IMR-90 (cell line): Measurements from ENCODE around the gene CLEC7A. TPM values are rescaled to one million over a fixed set of nuclear protein-coding genes. Genes with fewer than 3 reads are reported as not detected.

Experiments used
- ATAC-seq: fragments of 200-7000 bp; cut with Tn5 transposase; 2 replicates; pipeline ENCODE4 v1.9.1; 2020; ENCODE audit warnings: low read depth, mild to moderate bottlenecking, moderate library complexity
- BruUV-seq: library from RNA; stranded (reverse); fragments of 400-500 nt; replicated peaks from 2 replicates; lab custom pipeline; 2021; lab: Mats Ljungman, UMichigan
- CTCF ChIA-PET: fragments of 300-600 bp; formaldehyde crosslinking; extraction: SDS; loops from one replicate; lab custom pipeline; 2021; ENCODE audit warnings: antibody characterized with exemption; lab: Yijun Ruan, JAX
- POLR2A ChIA-PET: fragments of 300-600 bp; sonication (Branson Sonifier 250); formaldehyde crosslinking; loops from one replicate; lab custom pipeline; 2022; ENCODE audit warnings: antibody characterized with exemption; ENCODE audit not compliant: unreplicated experiment; lab: Charles Lee
- DNase-seq: peaks from one replicate; pipeline ENCODE4 v3.0.0; 2013
- H2AFZ ChIP-seq: replicated peaks from 2 replicates; pipeline ENCODE3; 2013; ENCODE audit warnings: low read length, mild to moderate bottlenecking; ENCODE audit not compliant: poor library complexity
- H2AK5ac ChIP-seq: 2 replicates; pipeline ENCODE4 v1.6.1; 2013; ENCODE audit warnings: low read depth, low read length, inconsistent platforms
- H2AK9ac ChIP-seq: replicated peaks from 2 replicates; pipeline ENCODE3; 2013; ENCODE audit warnings: mild to moderate bottlenecking, low read depth, low read length, moderate library complexity; ENCODE audit not compliant: poor library complexity
- H2BK120ac ChIP-seq: 2 replicates; pipeline ENCODE4 v1.6.1; 2013; ENCODE audit warnings: low read depth, low read length, inconsistent platforms
- H2BK15ac ChIP-seq: 3 replicates; pipeline ENCODE4 v1.6.1; 2013; ENCODE audit warnings: low read depth, low read length, inconsistent platforms
- H2BK20ac ChIP-seq: 2 replicates; pipeline ENCODE4 v1.6.1; 2013; ENCODE audit warnings: low read depth, mild to moderate bottlenecking, inconsistent platforms, low read length, moderate library complexity
- H2BK5ac ChIP-seq: 2 replicates; pipeline ENCODE4 v1.6.1; 2013; ENCODE audit warnings: mild to moderate bottlenecking, low read depth, low read length, inconsistent platforms; ENCODE audit not compliant: poor library complexity, severe bottlenecking
- H3K14ac ChIP-seq: replicated peaks from 2 replicates; pipeline ENCODE4 v1.6.1; 2013; ENCODE audit warnings: low read depth, low read length, inconsistent platforms
- H3K18ac ChIP-seq: 2 replicates; pipeline ENCODE4 v1.6.1; 2013; ENCODE audit warnings: low read depth, low read length, control low read depth
- H3K23ac ChIP-seq: 2 replicates; pipeline ENCODE4 v1.6.1; 2013; ENCODE audit warnings: low read depth, low read length, inconsistent platforms
- H3K27ac ChIP-seq: 2 replicates; pipeline ENCODE4 v1.5.1; 2013; ENCODE audit warnings: mild to moderate bottlenecking, control low read depth, low read length; ENCODE audit not compliant: insufficient read depth
- H3K27me3 ChIP-seq: 2 replicates; pipeline ENCODE4 v1.6.1; 2013; ENCODE audit warnings: low read length; ENCODE audit not compliant: control insufficient read depth, insufficient read depth
- H3K36me3 ChIP-seq: 2 replicates; pipeline ENCODE4 v1.6.1; 2013; ENCODE audit warnings: low read length, mixed read lengths; ENCODE audit not compliant: control insufficient read depth, insufficient read depth
- H3K4ac ChIP-seq: 2 replicates; pipeline ENCODE4 v1.6.1; 2013; ENCODE audit warnings: low read depth, low read length, inconsistent platforms
- H3K4me1 ChIP-seq: 2 replicates; pipeline ENCODE4 v1.6.1; 2013; ENCODE audit warnings: low read length, mixed read lengths; ENCODE audit not compliant: control insufficient read depth, insufficient read depth
- H3K4me2 ChIP-seq: 2 replicates; pipeline ENCODE4 v1.6.1; 2013; ENCODE audit warnings: low read depth, mild to moderate bottlenecking, control low read depth, low read length, moderate library complexity
- H3K4me3 ChIP-seq: 2 replicates; pipeline ENCODE4 v1.5.1; 2013; ENCODE audit warnings: low read depth, mild to moderate bottlenecking, control low read depth, low read length, moderate library complexity; ENCODE audit not compliant: insufficient read depth
- H3K56ac ChIP-seq: 2 replicates; pipeline ENCODE4 v1.6.1; 2013; ENCODE audit warnings: low read length, inconsistent platforms; ENCODE audit not compliant: insufficient read depth; ENCODE audit errors: extremely low read depth
- H3K79me1 ChIP-seq, 2 experiments: 2 replicates each; pipeline ENCODE4 v1.6.1; 2013; ENCODE audit warnings: low read length in 2 of 2, inconsistent platforms in 1 of 2, low read depth in 1 of 2
- H3K9ac ChIP-seq: 2 replicates; pipeline ENCODE4 v1.6.1; 2013; ENCODE audit warnings: low read depth, low read length, control low read depth
- H3K9me1 ChIP-seq: 2 replicates; pipeline ENCODE4 v1.6.1; 2013; ENCODE audit warnings: low read length, inconsistent platforms; ENCODE audit not compliant: insufficient read depth
- H3K9me3 ChIP-seq: 2 replicates; pipeline ENCODE4 v1.6.1; 2013; ENCODE audit warnings: low read length; ENCODE audit not compliant: control insufficient read depth, insufficient read depth
- H4K20me1 ChIP-seq: 2 replicates; pipeline ENCODE4 v1.6.1; 2013; ENCODE audit warnings: low read length, inconsistent platforms; ENCODE audit not compliant: insufficient read depth
- H4K5ac ChIP-seq: 2 replicates; pipeline ENCODE4 v1.6.1; 2013; ENCODE audit warnings: mild to moderate bottlenecking, low read depth, low read length, control low read depth
- H4K8ac ChIP-seq, 2 experiments: 2 replicates each; pipeline ENCODE4 v1.6.1; 2013; ENCODE audit warnings: low read depth in 2 of 2, low read length in 2 of 2, control low read depth in 1 of 2, inconsistent platforms in 1 of 2
- H4K91ac ChIP-seq: 2 replicates; pipeline ENCODE4 v1.6.1; 2013; ENCODE audit warnings: low read depth, low read length, inconsistent platforms; ENCODE audit not compliant: insufficient read depth
- BHLHE40 ChIP-seq: fragments of 150-350 bp; IDR thresholded peaks from 2 replicates; pipeline ENCODE4 v1.6.1; 2016; ENCODE audit warnings: mild to moderate bottlenecking, low read depth, low read length
- CEBPB ChIP-seq: IDR thresholded peaks from 2 replicates; pipeline ENCODE4 v1.6.1; 2012; ENCODE audit warnings: low read depth, low read length, improper control_type of control experiment
- MAFK ChIP-seq: IDR thresholded peaks from 2 replicates; pipeline ENCODE4 v1.6.1; 2012; ENCODE audit warnings: low read depth, low read length, improper control_type of control experiment
- SMC3 ChIP-seq: fragments of 150-350 bp; IDR thresholded peaks from 2 replicates; pipeline ENCODE4 v1.6.1; 2016; ENCODE audit warnings: low read depth, mild to moderate bottlenecking, antibody characterized with exemption, low read length, moderate library complexity
- WGBS, 2 experiments: methylation state at CpG; one replicate each; pipeline versions ENCODE4 v1.1.5 to v1.1.7; 2013; ENCODE audit warnings: missing lambda C conversion rate in 2 of 2; ENCODE audit not compliant: insufficient read length in 1 of 2; ENCODE audit errors: extremely low coverage in 2 of 2; 5-methylcytosine and 5-hydroxymethylcytosine counted together
- dilution Hi-C: fragments of 300-500 bp; cut with HindIII; formaldehyde crosslinking; loops from one replicate; pipeline ENCODE4 v1.14.3; 2018; ENCODE audit warnings: low sequenced_read_pairs; ENCODE audit not compliant: unreplicated experiment
- in situ Hi-C: fragments of 300-500 bp; cut with MboI; formaldehyde crosslinking; loops from 3 replicates; pipeline ENCODE4 v1.14.3; 2019; ENCODE audit warnings: low sequenced_read_pairs, inconsistent platforms, mixed read lengths
- intact Hi-C: fragments of 100-400 bp; cut with micrococcal nuclease; formaldehyde crosslinking; loops from 2 replicates; pipeline ENCODE4 v1.10.0; 2022
- polyA plus RNA-seq, 3 experiments: library from polyadenylated mRNA; depleted of rRNA; stranded (reverse); fragments of >200 nt; gene quantifications; 2 replicates each; pipeline ENCODE4 v1.2.3, GENCODE V29; 2012; ENCODE audit warnings: low replicate concordance in 1 of 3
- total RNA-seq: library from RNA; depleted of rRNA; stranded (reverse); fragments of >200 nt; gene quantifications from 2 replicates; pipeline ENCODE4 v1.2.3, GENCODE V29; 2012

Gene CLEC7A
- total and polyA plus RNA-seq, 2 of the 4 experiments (the other 2 are of a cell fraction) = not detected

DNA sequence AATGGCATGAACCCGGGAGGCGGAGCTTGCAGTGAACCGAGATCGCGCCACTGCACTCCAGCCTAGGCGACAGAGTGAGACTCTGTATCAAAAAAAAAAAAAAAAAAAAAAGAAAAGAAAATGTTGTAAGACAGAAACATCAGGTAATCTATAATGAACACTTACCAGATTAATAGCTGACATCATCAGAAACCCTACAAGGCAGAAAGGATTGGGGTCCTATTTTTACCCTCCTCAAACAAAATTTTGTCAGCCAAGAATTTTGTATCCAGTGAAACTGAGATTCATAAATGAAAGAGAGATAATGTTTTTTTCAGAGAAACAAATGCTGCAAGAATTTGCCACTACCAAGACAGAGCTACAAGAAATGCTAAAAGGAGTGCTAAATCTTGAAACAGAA is 45.3 kb downstream of the CLEC7A start:
- Histone ChIP-seq H2AFZ (no peak overlapping the region), H3K27ac (no peak overlapping the region), H4K91ac (no peak overlapping the region), H3K27me3 (no peaks in the 10 kb centered on the region), H2AK9ac (no peak overlapping the region), H3K23ac (no peak overlapping the region), H2BK20ac (no peak overlapping the region), H3K14ac (no peak overlapping the region), H4K20me1 (no peaks in the 10 kb centered on the region), H3K4ac (no peak overlapping the region), H3K36me3 (no peaks in the 10 kb centered on the region), H3K4me1 (no peaks in the 10 kb centered on the region), H3K4me3 (no peak overlapping the region), H3K4me2 (no peak overlapping the region), H2BK5ac (no peak overlapping the region), H3K9me3 (peaks cover 3% of the 10 kb centered on the region), H2BK15ac (no peak overlapping the region), H4K8ac (no peak overlapping the region), H3K9me1 (no peaks in the 10 kb centered on the region), H3K18ac (no peak overlapping the region), H3K56ac (no peak overlapping the region), H2BK120ac (no peak overlapping the region), H3K9ac (no peak overlapping the region), H4K5ac (no peak overlapping the region), H3K79me1 (no peaks in the 10 kb centered on the region), H2AK5ac (no peak overlapping the region)
- in situ Hi-C loops = no loop called here
- intact Hi-C loops = no loop called here
- no TSS peak for BruUV-seq
- CTCF ChIA-PET = interaction anchor here (0.6 to 1.1 kb wide), 3 partner anchors 15 to 1948 kb away, joined by 4 to 7 read pairs (median 5); no protein-coding TSS in a partner anchor
- POLR2A ChIA-PET = interaction anchor here (0.6 kb wide), 1 partner anchor 334 kb away, joined by 4 read pairs; no protein-coding TSS in a partner anchor
- dilution Hi-C loops = no loop called here
- ATAC-seq = no peak
- no CpG with 5 or more reads among the region's 6 CpGs for WGBS, 2 experiments
- TF ChIP-seq SMC3 (no peak), CEBPB (no peak), BHLHE40 (no peak), MAFK (peak; percentile 76)
- no peak for DNase-seq
